ENCODE results near the gene MAMDC4.

DNA sequence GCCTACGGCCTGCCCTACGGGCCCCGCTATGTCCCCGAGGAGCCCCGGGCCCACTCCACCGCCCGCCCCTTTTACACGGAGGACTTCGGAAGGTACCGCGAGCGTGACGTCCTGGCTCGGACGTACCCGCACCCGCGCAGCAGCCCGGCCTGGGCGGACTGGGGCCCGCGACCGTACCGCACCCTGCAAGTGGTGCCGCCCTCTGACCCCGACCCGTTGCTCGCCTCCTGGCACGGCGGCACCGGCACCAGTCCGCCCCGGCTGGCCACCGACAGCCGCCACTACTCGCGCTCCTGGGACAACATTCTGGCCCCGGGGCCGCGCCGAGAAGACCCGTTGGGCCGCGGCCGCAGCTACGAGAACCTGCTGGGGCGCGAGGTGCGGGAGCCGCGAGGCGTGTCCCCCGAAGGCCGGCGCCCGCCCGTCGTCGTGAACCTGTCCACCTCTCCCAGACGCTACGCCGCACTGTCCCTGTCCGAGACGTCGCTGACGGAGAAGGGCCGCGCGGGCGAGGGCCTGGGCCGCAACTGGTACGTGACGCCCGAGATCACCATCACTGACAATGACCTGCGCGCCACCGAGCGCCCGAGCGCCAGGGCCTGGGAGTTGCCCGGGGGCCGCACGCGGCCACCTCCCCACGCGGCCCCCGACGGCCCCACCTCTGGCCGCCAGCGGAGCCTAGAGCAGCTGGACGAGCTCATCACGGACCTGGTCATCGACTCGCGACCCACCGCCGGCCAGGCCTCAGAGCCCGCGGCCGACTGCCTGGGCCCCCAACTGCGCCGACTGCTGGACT is 6.5 kb upstream of the MAMDC4 start:
- TF ChIP-seq, protein P1, sequence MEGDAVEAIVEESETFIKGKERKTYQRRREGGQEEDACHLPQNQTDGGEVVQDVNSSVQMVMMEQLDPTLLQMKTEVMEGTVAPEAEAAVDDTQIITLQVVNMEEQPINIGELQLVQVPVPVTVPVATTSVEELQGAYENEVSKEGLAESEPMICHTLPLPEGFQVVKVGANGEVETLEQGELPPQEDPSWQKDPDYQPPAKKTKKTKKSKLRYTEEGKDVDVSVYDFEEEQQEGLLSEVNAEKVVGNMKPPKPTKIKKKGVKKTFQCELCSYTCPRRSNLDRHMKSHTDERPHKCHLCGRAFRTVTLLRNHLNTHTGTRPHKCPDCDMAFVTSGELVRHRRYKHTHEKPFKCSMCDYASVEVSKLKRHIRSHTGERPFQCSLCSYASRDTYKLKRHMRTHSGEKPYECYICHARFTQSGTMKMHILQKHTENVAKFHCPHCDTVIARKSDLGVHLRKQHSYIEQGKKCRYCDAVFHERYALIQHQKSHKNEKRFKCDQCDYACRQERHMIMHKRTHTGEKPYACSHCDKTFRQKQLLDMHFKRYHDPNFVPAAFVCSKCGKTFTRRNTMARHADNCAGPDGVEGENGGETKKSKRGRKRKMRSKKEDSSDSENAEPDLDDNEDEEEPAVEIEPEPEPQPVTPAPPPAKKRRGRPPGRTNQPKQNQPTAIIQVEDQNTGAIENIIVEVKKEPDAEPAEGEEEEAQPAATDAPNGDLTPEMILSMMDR (conservative IDR thresholded peaks at IDR 0.05; ENCODE audit: low read length), result no peak
- no peak for TF ChIP-seq EZH2phosphoT487 (IDR thresholded peaks at IDR 0.05; ENCODE audit: borderline replicate concordance, low read depth, low read length)
